MM.1S (cell line): Measurements from ENCODE around the gene ATP6V1B1.

Source experiments
- EZH2 ChIP-seq: fragments of 300-600 bp; sonication (generic); optimal IDR thresholded peaks from 2 replicates; pipeline ENCODE3; 2017; ENCODE audit warnings: low read depth, mild to moderate bottlenecking, antibody characterized with exemption, low read length, mixed read lengths
- EZH2phosphoT487 ChIP-seq: fragments of 300-600 bp; sonication (generic); IDR thresholded peaks from 2 replicates; pipeline ENCODE4 v1.6.1; 2018; ENCODE audit warnings: antibody characterized with exemption, low read length
- TF ChIP-seq, protein P1 (sequence below): fragments of 300-600 bp; sonication (generic); IDR thresholded peaks from 2 replicates; pipeline ENCODE4 v1.5.1; 2016; ENCODE audit warnings: antibody characterized with exemption, low read length, mixed read lengths

DNA sequence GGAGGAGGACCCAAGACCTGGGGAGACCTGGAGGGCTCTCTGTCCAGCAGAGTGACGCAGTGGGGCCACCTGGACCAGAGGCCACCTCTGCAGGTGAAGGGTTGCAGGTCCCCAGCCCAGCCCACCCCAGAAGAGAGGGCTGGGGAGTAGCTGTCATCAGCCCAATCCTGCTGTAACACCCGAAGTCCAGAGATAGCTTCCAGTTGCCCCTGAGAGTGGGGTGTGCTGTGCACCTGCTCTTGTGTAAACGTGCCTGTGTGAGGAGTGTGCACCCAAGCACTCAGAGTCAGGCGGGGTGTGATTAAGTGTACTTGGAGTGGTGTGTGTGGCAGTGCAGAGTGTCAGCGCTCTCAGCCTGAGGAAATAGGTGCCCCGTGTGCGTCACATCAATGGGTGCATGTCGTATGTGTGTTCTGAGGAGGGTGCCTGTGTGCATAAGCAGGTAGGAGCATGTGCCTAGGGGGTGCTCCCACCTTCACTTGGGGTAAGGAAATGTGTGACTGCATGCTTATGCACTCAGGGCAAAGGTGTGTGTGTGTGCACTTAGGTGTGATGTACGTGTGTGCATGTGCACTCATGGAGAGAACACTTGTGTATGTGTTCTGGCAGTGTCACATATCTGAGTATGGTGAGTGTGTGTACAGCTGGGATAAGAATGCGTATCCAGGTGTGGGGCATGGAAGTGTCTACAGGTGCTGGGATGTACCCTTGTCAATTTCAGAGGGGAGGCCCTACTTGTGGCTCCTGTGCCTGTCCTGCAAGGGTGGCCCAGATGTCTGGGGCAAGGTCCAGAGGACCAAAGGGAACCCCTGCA lies 672 bp downstream of the ATP6V1B1 start:
- TF ChIP-seq, protein P1, sequence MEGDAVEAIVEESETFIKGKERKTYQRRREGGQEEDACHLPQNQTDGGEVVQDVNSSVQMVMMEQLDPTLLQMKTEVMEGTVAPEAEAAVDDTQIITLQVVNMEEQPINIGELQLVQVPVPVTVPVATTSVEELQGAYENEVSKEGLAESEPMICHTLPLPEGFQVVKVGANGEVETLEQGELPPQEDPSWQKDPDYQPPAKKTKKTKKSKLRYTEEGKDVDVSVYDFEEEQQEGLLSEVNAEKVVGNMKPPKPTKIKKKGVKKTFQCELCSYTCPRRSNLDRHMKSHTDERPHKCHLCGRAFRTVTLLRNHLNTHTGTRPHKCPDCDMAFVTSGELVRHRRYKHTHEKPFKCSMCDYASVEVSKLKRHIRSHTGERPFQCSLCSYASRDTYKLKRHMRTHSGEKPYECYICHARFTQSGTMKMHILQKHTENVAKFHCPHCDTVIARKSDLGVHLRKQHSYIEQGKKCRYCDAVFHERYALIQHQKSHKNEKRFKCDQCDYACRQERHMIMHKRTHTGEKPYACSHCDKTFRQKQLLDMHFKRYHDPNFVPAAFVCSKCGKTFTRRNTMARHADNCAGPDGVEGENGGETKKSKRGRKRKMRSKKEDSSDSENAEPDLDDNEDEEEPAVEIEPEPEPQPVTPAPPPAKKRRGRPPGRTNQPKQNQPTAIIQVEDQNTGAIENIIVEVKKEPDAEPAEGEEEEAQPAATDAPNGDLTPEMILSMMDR = no peak
- TF ChIP-seq EZH2 = no peak
- TF ChIP-seq EZH2phosphoT487 = no peak
